GM21529 (cell line): ENCODE data around the gene NLRP6.
"Not testable (repeated sequence)": the region's sequence is repeated elsewhere in the genome, so short reads cannot be mapped to it uniquely, and the experiment has no call there.

Experiments used
- ATAC-seq: cut with Tn5 transposase; IDR thresholded peaks from one replicate; pipeline ENCODE4 v1.9.1; 2021; ENCODE audit not compliant: unreplicated experiment

Gene NLRP6

DNA sequence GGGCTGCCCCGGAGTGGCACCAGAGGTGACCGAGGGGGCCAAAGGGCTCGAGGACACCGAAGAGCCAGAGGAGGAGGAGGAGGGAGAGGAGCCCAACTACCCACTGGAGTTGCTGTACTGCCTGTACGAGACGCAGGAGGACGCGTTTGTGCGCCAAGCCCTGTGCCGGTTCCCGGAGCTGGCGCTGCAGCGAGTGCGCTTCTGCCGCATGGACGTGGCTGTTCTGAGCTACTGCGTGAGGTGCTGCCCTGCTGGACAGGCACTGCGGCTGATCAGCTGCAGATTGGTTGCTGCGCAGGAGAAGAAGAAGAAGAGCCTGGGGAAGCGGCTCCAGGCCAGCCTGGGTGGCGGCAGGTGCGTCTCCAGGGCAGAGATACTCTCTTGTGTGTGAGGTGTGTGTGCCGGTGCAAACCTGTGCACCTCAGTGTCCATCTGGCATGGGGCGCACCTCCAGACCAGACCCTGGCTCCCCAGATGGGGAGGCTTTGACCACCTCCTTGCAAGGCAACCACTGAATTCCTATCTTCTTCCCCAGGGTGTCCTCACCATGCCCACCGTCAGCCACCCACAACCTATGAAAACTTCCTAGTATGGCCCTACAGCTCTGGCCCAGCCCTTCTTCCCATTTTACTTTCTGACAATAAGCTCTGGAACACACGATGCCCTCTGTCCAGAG is 3.4 kb downstream of the NLRP6 start:
- no peak for ATAC-seq

GRCh38 chr11:282171-282570 is 4.0 kb downstream of the NLRP6 start:
- ATAC-seq = no peak

DNA sequence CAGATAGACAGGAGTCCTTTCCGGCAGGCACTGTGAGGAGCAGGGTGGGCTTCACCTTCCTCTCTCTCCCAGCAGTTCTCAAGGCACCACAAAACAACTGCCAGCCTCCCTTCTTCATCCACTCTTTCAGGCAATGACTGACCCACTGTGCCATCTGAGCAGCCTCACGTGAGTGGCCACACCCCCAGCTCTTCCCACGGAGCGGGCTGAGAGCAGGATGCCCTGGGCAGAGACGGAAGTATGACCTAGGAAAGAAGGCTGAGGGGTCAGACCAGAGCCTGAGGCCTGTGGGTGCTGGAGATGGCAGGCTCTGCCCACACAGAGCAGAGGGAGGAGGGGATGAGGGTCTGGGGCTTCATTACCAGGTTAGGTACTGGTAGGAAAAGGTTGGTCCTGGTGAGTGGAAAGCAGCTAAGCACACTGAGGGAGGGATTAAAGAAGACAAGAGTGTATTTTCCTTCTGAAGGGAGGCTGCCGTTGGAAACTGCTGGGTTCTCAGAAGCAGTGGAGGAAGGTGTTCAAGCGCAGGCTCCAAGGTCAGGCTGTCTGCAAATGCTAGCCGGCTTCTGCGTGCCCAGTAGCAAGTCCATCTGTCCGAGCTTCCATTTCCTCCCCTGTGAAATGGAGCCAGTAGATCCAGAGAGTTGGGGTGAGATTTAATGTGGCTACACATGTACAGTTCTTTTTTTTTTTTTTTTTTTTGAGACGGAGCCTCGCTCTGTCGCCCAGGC is 4.6 kb downstream of the NLRP6 start:
- no peak for ATAC-seq

DNA sequence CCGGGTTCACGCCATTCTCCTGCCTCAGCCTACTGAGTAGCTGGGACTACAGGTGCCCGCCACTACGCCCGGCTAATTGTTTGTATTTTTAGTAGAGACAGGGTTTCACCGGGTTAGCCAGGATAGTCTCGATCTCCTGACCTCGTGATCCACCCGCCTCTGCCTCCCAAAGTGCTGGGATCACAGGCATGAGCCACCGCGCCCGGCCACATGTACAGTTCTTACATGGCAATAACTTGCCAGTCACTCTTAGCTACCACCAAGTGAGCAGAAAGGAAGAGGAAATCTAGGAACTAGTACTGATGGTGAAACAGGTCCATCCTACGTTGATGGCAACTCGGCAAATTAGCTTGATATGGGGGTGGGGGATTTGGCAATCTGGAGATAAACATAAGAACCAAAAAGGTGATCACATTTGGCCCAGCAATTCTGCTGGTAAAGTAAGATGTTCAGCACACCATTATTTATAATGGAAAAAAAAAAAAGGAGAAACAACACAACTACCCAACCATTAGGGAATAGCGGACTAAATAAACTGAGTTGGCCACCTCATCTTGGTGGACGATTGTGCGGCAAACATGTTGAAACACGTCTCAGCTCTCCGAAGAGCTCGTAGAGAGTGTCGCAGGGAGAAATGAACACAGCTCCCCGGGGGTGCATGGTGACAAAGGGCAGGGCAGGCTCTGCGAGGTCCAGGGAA is 5.3 kb downstream of the NLRP6 start:
- ATAC-seq = no peak

DNA sequence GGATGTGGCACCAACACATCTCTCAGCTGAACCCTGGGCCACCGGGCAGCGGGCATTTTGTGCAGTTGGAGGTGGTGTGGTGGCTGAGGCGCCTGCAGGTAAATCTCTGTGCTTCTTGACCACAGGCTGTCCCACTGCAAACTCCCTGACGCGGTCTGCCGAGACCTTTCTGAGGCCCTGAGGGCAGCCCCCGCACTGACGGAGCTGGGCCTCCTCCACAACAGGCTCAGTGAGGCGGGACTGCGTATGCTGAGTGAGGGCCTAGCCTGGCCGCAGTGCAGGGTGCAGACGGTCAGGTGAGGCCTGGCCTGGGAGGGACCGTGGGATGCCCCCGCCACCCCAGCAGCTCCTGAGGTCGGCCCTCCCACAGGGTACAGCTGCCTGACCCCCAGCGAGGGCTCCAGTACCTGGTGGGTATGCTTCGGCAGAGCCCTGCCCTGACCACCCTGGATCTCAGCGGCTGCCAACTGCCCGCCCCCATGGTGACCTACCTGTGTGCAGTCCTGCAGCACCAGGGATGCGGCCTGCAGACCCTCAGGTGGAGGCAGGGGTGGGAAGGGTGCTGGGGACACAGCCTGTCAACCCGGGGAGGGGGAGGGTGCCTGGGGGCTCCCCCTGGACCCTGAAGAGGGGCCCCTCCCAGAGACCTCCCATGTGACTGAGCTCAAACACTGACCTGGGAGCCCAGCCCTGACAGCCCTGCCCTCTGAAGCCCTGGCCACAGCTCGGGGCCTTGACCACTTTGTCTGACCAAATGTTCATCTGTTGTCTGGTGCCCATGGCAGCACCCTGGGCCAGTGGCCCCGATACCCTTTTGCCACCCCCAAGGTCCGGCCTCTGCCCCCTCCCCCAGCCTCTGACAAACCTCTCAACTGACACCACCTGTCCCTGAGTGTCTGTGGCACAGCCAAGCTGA is 6.2 kb downstream of the NLRP6 start:
- ATAC-seq = no peak

GRCh38 chr11:285021-285893 is 7.0 kb downstream of the NLRP6 start:
- ATAC-seq = no peak

GRCh38 chr11:285894-286220 is 7.7 kb downstream of the NLRP6 start:
- ATAC-seq = no peak

DNA sequence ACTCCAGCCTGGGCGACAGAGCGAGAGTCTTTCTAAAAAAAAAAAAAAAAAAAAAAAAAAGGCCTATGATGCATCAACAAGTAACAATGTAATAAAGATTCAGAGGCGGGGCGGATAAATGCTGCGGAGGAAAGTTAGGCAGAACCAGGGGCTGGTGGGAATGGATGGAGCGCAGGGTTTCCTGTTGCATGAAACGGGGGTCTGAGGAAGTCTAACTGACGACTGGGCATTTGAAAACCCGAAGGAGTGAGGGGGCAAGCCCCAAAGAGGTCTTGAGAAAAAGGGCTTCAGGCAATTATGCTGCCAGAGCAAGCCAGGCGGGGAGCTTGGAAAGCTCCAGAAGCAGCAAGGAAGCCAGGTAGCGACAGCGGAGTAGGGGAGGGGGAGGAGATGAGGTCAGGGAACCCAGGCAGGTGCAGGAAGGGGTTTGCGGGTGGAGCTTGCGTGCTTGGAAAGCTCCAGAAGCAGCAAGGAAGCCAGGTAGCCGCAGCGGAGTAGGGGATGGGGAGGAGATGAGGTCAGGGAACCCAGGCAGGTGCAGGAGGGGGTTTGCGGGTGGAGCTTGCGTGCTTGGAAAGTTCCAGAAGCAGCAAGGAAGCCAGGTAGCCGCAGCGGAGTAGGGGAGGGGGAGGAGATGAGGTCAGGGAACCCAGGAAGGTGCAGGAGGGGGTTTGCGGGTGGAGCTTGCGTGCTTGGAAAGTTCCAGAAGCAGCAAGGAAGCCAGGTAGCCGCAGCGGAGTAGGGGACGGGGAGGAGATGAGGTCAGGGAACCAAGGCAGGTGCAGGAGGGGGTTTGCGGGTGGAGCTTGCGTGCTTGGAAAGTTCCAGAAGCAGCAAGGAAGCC is 9.0 kb downstream of the NLRP6 start:
- ATAC-seq = not testable (repeated sequence)

- ATAC-seq = no peak
Observed at GRCh38 chr11:287821-288477, 9.7 kb downstream of the NLRP6 start.

DNA sequence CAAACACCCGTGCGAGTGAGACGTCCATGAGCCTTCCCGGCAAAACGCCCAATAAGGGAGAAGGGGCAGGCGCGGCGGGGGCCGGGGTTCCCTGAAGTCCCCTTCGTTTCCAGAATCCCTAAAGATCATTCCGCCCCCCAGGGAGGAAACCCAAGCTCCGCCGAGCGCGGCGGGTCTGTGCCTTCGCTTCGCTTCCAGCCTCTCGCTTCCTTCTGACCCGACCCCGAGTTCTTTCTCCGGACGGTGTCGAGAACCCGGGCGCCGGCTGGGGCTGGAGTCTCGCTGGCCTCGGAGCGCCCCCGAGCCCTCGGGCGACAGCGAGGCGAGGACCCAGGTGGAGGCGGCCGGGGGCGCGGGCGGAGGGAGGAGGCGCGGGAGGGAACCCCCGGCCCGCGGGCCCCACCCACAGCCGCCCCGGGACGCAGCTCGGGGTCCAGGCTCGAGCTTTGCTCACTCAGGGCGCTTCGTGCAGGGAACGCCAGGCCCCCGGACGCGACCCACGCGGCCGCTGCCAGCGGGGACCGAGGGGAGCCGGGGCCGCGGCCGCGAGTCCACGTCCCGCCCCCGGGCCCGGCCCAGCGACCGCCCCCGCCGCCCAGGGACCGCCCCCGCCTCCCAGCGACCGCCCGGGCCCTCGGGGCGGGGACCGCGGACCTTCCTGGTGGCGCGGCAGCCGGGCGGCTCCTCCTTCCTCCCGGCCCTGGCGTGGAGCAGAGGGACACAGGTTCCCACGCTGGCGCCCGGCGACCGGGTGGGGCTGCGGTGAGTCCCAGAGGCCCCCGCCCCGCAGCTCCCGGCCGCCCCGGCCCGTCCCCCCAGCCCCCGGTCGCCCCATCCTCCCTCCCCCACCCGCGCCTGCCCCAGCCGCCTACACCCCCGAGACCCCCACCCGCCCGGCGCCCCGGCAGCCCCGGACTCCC is 10.5 kb downstream of the NLRP6 start, which contains the start of gene PGGHG:
Gene PGGHG, plus strand, starts transcription at position 649 of the 920 bp plus-strand sequence. CDS start 691 bp downstream, outside the sequence.
- ATAC-seq = no peak

- no peak for ATAC-seq
Observed at GRCh38 chr11:289398-289711, 11.1 kb downstream of the NLRP6 start.

GRCh38 chr11:289712-290620 is 11.8 kb downstream of the NLRP6 start:
- ATAC-seq = no peak

DNA sequence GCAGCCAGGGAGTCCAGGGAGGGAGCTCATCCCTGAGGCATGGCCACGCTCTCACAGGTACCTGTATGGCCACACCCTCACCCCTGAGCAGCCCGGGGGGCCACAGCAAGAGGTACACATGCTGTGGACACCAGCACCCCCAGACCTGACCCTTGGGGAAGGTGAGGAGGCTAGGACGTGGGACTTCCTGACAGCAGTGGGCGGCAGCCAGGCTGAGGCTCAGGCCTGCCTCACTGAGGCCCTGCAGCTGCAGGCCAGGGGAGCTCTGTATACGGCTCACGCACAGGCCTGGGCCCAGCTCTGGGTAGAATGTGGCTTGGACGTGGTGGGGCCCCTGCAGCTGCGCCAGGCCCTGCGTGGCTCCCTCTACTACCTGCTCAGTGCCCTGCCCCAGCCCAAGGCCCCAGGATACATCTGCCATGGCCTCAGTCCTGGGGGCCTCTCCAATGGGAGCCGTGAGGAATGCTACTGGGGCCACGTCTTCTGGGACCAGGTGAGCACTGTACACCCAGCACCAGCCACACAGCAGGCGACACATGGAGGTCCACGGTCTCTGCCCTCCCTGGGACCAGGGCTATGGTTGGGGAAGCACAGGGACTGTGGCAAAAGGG is 12.5 kb downstream of the NLRP6 start:
- ATAC-seq = no peak

GRCh38 chr11:291281-292210 is 13.3 kb downstream of the NLRP6 start:
- no peak for ATAC-seq
